HG03571 (cell line): Measurements from ENCODE around the gene CHKA.

Source experiments
- ATAC-seq: cut with Tn5 transposase; IDR thresholded peaks from one replicate; pipeline ENCODE4 v1.9.1; 2021; ENCODE audit not compliant: unreplicated experiment

The CHKA gene

GRCh38 chr11:68036141-68036716 is 85.0 kb downstream of the CHKA start:
- no peak for ATAC-seq

- no peak for ATAC-seq
Observed at GRCh38 chr11:68035266-68035876, 85.8 kb downstream of the CHKA start.

- ATAC-seq = no peak
Observed at GRCh38 chr11:68033708-68034045, 87.5 kb downstream of the CHKA start.

GRCh38 chr11:68032997-68033707 is 88.0 kb downstream of the CHKA start:
- ATAC-seq = no peak

GRCh38 chr11:68032003-68032402 is 89.2 kb downstream of the CHKA start:
- no peak for ATAC-seq

GRCh38 chr11:68031144-68031464 is 90.1 kb downstream of the CHKA start:
- no peak for ATAC-seq

GRCh38 chr11:68030318-68031143 is 90.7 kb downstream of the CHKA start, which contains the start of gene NDUFS8:
TSS of gene NDUFS8 (plus strand) at chr11:68030681. CDS start at chr11:68032152, 1,471 bp downstream.
- peak; percentile 81 for ATAC-seq

GRCh38 chr11:68028802-68029545 is 92.2 kb downstream of the CHKA start:
- ATAC-seq = no peak

- no peak for ATAC-seq
Observed at GRCh38 chr11:68027667-68028066, 93.5 kb downstream of the CHKA start.

GRCh38 chr11:68026391-68027105 is 94.6 kb downstream of the CHKA start:
- no peak for ATAC-seq

- ATAC-seq = no peak
Observed at GRCh38 chr11:68025047-68025446, 96.1 kb downstream of the CHKA start.

- no peak for ATAC-seq
Observed at GRCh38 chr11:68024508-68024907, 96.7 kb downstream of the CHKA start.

- no peak for ATAC-seq
Observed at GRCh38 chr11:68022531-68022930, 98.7 kb downstream of the CHKA start.

GRCh38 chr11:68021167-68021787 is 99.9 kb downstream of the CHKA start:
- ATAC-seq = no peak

- no peak for ATAC-seq
Observed at GRCh38 chr11:68020575-68020974, 100.6 kb downstream of the CHKA start.

- no peak for ATAC-seq
Observed at GRCh38 chr11:68019486-68019885, 101.7 kb downstream of the CHKA start.

GRCh38 chr11:68018730-68019190 is 102.4 kb downstream of the CHKA start:
- ATAC-seq = no peak

- no peak for ATAC-seq
Observed at GRCh38 chr11:68017980-68018729, 103.0 kb downstream of the CHKA start.
